Kidney capillary endothelial cell (primary cell): ENCODE results near the gene ASAP2.

Experiments used
- DNase-seq: peaks from one replicate; pipeline ENCODE4 v3.0.0-alpha.2; 2018; ENCODE audit warnings: low spot score

Gene ASAP2

DNA sequence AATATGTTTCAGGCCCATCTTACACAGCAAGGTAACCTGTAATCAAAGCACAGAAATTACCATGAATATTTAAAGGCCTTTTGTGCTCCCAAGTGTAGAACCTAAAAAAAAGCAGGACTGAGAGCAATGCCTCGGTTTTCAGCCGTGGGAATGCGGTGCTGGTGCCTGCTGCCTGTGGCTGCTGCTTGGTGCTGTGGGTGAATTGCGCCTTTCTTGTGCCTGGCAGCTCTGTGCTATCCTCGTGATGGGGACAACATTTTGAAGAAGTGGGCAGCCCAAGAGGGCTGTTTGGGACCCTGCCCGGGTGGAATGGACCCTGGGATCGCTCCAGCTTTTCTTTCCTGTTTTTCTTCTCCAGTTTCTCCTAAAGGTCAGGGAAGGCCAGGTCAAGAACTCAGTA is 91.2 kb downstream of the ASAP2 start:
- no peak for DNase-seq

DNA sequence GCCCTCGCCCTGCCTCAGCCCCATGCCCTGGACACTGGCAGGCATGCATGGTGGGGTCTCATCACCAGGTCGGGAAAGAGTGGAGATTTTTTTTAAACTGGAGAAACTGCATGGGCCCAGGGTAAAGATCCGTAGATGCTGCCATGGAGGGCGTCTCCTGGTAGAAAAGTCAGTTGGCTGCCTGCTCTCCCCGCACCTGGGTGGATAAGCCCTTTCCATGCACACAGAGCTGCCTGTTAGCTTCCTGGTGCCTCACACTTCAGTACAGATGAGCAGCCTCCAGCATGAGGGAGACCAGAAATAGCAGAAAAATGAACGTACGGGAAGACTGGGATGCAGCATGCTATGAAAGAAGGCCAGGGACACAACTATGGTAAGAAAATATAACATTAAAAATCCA is 92.0 kb downstream of the ASAP2 start:
- no peak for DNase-seq

DNA sequence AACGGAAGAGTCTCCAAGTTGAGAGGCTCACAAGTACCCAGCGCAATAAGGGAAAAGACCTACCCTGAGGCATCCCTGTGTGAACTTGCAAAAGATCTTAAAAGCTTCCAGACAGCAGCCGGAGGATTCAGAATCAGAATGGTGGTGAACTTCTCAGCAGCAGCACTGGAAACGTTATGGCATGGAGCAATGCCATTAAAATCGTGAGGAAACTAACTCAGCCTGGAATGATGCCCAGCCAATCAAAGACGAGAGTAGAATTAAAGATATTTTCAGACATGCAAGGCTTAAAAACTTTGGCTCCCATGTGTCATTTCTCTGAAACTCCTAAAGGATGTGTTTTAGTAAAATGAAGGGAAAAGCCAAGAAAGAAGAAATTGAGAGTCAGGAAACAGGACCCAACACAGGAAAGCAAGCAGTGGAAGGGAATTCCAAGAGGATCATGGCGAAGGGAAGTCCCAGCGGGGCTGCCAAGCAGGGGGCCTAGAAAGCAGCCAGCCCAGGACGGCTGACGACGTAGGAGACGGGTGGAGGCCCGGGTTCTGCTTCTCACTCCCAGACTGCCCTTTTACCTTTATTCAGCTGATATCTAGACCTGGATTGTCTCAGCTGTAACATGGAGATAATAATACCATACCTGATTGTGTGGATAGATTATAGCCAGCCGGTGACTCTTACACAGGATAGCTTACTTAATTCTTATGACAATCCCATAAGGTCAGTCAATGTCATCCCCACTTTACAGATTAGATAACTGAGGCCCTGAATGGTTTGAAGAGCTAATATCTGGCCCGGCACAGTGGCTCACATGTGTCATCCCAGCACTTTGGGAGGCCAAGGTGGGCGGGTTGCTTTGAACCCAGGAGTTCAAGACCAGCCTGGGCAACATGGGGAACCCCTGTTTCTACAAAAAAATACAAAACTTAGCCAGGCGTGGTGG is 92.8 kb downstream of the ASAP2 start:
- no peak for DNase-seq

DNA sequence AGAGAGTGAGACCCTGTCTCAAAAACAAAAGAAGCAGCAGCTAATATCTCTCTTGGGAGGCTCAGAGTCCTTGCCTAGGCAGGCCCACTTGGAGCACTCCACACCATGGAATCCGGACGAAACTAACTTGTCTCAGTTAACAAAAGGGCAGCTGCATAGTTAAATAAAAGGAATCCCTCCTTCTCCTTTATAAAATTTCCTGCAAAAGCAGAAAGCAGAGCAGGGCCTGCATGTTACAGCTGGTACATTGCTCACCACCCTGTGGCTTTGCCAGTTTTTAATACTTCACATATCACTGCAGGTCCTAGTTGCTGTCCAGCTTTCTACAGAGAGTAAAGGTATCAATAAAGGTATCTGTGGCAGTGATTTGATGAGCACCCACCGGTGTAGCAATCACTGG is 93.6 kb downstream of the ASAP2 start:
- DNase-seq: no peak

DNA sequence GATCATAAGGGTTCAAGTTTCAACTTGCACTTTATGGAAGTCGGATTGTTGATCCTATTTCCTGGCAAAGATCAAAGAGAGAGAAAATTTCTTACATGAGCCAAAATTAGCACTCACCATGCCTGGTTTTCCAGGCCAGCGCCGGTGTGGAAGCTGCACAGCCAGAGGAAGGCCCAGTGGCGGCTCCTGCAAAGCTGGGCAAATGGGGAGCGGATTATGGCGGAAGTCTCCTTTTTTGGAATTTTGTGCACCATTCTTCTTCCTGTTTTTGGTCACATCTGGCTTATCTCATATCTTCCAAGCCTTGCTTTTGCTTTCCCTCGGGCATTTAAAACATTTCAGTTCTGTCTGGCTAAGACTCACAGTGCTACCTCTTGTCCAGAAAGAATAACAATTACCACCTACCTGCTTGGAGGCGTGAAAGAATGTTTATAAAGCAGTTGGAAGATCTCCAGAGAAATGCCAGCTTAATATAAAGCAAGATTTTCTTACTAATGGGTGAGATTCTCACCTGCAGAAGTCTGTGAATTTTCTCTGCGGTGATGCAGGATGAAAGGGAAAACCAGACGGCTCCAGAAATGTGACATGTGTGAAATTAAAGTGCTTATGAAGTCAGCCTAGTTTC is 94.3 kb downstream of the ASAP2 start:
- DNase-seq: no peak

DNA sequence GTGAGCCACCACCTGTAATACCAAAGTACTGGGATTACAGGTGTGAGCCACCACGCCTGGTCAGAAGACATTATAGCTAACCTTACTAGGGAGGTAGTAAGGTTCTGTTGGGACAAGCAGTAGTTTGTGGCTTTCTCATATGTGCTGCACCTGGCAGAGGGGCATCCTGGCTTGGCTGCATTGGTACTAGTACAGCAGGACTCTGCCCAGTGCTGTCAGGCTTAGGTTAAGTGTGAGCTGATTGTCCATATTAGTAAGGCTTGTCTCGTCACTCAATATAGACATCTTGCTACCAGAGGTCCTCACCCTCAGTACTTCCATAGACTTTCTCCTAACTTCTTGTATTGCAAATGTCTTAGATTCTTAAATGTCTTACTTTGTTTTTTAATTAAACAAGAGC is 96.1 kb downstream of the ASAP2 start:
- DNase-seq: no peak

DNA sequence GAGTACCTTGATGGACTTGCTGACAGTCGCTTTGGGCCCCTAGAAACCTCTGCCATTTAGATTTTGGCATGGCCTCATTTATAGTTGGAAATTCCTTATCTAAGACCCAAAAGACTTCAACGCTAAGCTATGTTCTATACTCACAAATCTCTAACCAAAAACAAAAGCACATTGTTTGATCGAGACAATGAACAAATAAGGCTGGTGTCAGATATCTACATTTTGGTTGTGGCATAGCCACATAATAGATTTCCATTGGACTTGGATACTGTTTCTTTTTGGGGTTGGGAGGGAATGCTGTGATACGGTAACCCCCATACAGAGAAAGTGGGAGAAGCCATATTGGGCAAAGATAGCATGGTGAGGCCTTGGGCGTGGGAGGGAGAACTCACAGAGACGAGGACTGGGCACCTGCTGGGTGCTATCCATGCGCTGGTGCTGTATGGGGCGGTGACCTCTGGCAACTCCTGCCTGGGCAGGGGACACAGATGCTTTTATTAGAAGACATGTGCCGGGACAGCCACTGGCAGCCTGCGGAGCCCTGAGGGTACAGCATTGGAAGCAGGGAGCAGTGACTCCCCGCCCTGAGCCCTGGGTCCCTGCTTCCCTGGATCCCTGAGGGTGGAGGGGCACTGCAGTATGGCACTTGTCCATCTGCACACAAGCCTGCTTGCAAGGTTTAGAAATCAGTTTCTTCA is 97.1 kb downstream of the ASAP2 start:
- DNase-seq: no peak

DNA sequence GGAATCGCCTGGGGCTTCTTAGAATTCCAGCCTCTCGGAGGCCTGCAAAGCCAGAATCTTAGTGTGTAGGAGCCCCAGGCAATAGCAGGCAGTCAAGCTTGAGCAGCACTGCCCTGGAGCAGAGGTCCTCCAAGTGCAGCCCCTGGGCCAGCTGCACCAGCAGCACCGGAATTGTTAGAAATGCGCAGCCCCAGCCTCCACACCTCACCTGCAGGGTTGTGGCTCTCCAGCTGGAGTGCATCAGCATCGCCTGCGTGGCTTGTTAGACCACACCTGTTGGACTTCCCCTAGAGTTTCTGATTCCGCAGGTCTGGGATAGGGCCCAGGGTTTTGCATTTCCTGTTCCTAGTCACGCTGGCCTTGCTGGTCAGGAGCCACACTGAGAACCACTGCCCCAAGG is 100.3 kb downstream of the ASAP2 start:
- DNase-seq: no peak

DNA sequence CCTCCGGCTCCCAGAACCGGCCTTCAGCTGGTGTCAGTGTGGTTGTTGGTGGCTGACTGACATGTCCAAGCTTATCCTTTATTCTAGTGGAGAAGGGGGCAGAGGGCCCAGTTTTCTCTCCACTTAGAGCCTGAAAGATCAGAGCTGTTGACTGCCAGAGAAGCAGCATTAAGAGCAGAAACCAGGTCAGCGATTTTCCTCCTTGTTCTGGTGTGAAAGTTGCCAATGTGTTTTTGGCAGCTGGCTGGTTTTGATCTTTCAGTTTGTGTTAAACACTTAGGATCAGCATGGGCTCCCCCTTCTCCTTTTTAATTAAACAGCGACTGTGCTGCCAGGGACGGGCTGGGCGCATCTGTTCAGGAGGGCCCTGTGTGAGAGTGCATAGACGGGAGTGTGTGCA is 100.9 kb downstream of the ASAP2 start:
- DNase-seq: no peak

DNA sequence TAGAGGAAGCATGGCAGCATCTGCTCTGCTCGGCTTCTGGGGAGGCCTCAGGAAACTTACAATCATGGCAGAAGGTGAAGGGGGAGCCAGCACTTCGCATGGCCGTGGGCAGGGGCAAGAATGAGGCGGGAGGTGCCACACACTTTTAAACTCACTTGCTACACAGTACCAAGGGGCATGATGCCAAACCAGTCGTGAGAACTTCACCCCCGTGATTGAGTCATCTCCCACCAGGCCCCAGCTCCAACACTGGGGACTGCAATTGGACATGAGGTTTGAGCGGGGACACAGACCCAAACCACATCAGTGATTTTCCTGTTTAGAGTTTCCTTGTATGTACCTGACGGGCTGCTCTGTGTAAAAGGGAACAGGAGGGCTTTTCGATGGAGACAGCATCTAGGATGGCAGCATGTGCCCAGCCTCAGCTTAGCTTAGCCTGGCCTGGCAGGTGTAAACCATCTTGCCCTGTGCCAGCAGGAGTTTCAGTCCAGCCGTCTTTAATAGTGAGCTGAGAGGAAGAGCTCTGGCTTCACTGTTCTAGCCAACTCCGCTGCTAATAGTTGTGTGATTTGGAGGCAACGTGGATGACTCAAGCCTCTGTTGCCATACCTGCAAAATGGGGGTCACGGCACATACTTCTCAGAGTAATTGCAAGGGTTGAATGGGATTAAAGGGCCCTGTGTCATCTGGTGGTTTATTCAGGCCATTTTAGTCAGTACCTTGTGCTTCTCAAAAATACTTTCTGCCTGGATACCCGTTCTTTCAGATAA is 101.8 kb downstream of the ASAP2 start:
- DNase-seq: no peak

DNA sequence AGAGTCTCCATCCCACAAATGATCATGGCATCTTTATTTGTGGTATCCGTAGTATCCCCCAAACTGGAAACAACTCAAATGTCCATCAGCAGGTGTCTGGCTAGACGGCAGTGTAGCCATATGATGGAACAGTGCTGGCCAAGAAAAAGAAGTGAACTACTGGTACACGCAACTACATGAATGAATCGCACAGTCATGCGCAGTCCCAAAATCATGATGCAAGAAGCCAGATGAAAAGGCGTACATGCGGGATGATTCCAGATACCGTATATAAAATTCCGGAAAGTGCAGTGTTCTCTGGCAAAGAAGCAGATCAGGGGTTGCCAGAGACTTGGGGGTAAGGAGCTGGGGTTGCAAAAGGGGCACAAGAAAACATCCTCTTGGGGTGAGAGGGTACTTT is 102.5 kb downstream of the ASAP2 start:
- DNase-seq: no peak

DNA sequence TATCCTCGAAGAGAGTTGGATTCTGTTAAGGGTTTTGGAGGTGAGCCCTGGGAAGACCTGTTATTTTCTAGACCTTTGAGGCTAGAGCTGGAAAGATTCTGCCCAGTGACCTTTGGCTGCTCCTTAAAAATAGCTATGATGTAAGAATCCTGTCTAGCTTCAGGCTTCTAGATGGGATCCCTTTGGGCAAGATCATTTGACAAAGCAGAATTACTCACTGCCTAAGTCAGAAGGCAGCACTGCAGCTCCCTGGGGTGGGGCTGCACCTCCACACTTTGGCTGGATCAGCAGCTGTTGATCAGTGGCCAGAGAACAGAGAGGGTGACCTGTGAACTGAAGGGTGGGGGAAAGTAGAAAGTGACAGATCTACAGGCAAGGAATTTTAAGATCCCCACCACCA is 103.8 kb downstream of the ASAP2 start:
- peak; percentile 82 for DNase-seq

DNA sequence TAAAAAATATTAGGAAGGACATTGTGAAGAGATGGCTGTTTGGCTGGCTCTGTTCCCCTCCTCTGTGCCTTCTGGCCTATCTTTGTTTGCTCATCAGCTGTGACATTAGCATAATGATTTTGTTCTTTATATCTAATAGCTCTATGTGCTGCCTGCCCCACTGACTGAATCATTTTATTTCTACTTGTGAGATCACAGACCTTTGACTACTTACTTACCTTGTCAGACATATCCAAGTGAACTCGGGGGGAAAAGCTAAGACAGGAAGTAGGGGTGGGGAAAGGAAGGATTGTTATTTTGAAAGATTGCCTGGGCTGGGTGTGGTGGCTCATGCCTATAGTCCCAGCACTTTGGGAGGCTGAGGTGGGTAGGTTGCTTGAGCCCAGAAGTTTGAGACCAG is 104.2 kb downstream of the ASAP2 start:
- DNase-seq: peak; percentile 48

DNA sequence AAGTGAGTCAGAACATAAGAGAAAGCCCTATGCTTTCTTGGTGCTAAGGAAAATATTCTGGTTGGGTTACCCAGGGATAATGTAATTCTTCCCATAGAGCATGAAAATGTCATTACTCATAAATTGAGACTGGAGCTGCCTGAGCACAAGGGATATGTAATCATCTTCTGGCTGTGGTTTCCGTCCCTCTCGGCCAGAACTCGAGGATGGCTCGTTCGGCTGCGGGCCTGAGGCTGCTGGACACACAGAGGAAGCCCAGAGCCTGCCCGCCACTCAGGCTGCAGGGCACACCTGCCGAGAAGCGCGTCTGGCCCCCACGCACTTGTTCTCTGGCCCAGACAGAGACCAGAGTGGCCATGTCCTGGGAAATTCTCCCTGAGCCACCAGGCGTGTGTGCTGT is 104.9 kb downstream of the ASAP2 start:
- peak; percentile 68 for DNase-seq

DNA sequence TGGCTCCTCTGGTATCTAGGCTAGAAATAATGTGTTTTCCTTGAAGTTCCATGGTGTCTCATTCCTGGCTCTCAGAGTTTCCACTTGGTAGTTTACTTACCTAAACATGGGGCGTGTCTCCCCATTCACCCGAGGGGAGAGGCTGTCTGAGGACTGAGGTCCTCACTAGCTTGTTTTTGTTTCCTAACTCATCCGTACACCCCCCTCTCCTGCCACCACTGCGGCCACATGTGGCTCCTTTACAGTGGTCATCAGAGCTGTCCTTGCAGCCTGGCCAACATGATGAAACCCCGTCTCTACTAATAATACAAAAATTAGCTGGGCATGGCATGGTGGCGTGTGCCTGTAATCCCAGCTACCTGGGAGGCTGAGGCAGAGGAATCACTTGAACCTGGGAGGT is 106.0 kb downstream of the ASAP2 start:
- DNase-seq: no peak

DNA sequence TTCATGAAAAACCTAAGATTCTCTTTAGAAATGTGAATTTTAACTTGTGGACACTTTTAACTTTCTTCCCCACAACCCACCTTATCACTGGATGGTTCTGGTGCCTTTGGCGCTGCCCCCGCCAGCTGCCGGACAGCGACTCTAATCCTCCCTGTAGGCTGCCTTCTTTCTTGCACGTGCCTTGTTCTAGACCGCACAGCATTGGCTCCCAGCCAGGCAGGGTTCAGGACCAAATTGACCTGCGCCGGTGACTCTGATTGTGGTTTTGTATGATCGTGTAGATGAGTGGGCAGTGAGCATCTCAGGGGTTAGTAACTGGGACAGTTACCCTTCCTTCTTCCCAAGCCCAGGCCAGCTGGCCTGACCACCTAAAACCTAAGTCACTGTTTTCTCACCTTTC is 106.8 kb downstream of the ASAP2 start:
- no peak for DNase-seq

DNA sequence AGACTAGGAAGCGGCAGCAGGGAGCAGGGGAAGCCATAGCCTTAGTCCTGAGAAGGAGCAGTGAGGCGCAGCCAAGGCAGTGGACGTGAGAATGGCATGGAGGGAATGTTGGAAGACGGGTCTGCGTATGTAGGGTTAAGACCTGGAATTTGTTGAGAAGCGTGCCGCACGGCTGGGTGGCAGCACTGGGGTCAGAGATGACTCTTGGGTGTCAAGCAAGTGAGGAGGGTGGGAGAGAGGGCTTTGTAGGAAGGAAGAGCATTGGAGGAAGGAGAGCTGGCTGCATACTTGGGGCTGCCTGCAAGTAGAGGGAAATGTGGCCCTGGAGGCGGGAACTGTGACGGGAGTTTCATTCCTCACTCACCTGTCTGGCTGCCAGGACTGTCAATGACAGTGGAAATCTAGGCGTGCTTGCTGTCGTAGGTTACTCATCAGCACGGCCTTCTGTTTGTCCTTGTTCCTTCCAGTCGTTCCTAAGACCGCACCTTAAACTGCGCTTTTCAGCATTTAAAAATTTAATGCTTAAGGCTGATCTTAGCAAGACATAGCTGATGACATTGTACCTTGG is 108.8 kb downstream of the ASAP2 start:
- DNase-seq: no peak

DNA sequence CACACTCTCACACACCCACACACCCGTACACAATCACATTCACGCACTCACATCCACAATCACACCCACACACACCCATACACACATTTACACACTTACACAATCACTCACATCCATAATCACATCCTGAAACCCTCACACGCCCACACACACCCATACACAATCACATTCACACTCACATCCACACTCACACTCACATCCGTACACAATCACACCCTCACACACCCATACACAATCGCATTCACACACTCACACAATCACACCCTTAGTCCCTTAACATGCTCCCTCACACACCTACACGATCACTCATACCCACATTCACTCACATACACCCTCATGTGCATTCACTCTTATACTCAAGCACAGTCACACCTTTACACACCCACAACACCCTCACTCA is 110.9 kb downstream of the ASAP2 start:
- no peak for DNase-seq

DNA sequence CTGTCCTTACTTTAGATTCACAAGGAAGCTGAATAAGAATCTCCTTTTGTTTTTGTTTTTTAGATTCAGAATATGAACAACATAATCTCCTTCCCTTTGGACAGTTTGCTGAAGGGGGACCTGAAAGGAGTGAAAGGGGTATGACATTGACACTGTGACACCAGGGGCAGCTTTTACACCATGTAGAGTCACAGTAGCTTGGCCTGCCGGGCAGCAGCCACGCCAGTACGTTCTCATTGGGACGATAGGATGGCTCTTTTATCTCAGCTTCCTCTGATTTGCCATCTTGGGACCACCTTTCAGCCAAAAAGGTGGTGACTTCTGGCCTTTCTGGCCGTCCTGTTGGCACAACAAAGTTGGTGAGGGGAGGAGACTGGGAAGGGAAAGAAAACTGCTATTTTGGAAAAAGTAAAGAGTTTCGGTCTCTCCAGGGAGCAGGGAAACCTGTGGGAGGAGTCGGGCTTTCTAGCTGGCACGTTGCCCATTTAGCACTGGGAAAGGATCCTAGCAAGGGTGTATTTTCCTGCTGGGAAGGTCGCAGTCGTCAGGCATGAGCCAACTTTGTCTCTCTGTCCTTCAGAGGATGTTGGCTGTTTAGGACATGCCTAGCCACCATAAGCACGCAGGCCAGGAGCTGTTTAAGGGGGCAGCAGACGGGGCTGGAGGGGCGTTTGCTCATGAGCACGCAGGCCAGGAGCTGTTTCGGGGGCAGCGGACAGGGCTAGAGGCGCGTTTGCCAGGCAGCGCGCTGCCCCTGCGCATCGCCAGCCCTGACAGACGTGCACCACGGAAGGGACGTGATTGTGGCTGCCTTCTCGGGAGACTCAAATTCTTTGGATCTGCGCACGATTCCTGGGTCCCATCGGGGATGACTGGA is 112.1 kb downstream of the ASAP2 start:
- peak; percentile 65 for DNase-seq

DNA sequence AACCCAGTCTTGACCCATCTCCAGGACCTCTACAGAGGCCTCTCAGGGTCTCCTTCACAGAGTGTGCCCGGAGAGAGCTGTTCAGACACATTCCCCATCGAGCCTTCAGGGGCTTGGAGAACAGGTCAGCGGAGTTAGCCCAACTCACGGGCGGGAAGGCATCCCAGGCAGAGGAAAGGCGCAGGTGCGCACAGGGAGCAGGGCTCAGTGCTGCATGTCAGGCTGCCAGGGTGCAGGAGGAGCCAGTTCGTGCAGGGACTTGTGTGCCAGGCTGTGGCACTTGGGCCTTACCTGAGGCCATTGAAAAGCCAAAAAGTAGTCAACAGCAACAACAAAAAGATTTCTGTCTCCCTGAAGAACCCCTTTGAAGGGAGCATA is 112.7 kb downstream of the ASAP2 start:
- no peak for DNase-seq

DNA sequence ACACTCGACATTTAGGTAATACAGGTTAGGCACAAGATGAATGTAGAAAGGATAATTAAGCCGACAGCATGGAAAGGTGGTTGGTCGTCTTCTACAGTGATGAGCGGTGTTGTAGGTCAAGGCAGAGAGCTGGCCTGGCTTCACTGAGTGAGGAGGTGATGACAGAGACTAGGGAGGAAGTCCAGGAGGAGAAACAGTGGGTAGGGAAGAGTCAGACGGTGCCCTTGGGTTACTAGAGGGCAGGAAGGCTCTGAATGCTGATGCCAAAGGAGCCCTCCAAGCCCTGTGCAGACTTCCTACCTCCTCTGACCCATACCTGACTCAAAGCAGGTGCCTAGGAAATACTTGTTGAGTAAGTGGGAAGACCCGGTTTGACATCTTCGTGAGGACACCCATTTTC is 116.0 kb downstream of the ASAP2 start:
- no peak for DNase-seq
